PC-9 (cell line): ENCODE measurements around the gene GSG1L2. TPM values are rescaled to one million over a fixed set of nuclear protein-coding genes. Genes with fewer than 3 reads are reported as not detected.
A peak's percentile ranks its signal among the peaks of the same experiment; 100 is the strongest.

Experiments
- BruUV-seq: library from RNA; stranded (reverse); fragments of 400-500 nt; replicated peaks from 2 replicates; lab custom pipeline; 2021; lab: Mats Ljungman, UMichigan
- CTCF ChIA-PET: fragments of 300-600 bp; sonication (Branson Sonifier 250); formaldehyde crosslinking; loops from one replicate; lab custom pipeline; 2022; ENCODE audit warnings: antibody characterized with exemption; lab: Charles Lee
- POLR2A ChIA-PET: fragments of 300-600 bp; sonication (Branson Sonifier 250); formaldehyde crosslinking; loops from one replicate; lab custom pipeline; 2022; ENCODE audit warnings: antibody characterized with exemption; ENCODE audit not compliant: unreplicated experiment; lab: Charles Lee
- DNase-seq, 2 experiments: peaks; one replicate each; pipeline versions ENCODE4 v3.0.0 to v3.0.0-alpha.2; 2015 to 2022; ENCODE audit warnings: mixed read lengths in 1 of 2
- H2AFZ ChIP-seq: fragments of 200-600 bp; sonication (generic); 2 replicates; pipeline ENCODE4 v1.8.1; 2017; ENCODE audit warnings: antibody characterized with exemption
- H3F3A ChIP-seq: fragments of 200-600 bp; sonication (generic); 2 replicates; pipeline ENCODE4 v1.8.1; 2017; ENCODE audit warnings: antibody characterized with exemption, mild to moderate bottlenecking, low read depth; ENCODE audit not compliant: insufficient read depth
- H3K27ac ChIP-seq: fragments of 200-600 bp; sonication (generic); 2 replicates; pipeline ENCODE4 v1.6.1; 2016; ENCODE audit warnings: mixed run types
- H3K27me3 ChIP-seq: fragments of 200-600 bp; sonication (generic); 2 replicates; pipeline ENCODE4 v1.6.1; 2016; ENCODE audit warnings: low read depth, mixed run types; ENCODE audit not compliant: insufficient read depth
- H3K36me3 ChIP-seq: fragments of 200-600 bp; sonication (generic); 2 replicates; pipeline ENCODE4 v1.6.1; 2016; ENCODE audit warnings: low read depth, mixed run types
- H3K4me1 ChIP-seq: fragments of 200-600 bp; sonication (generic); replicated peaks from 2 replicates; pipeline ENCODE4 v1.6.1; 2016; ENCODE audit warnings: mixed run types; ENCODE audit not compliant: insufficient read depth
- H3K4me2 ChIP-seq: fragments of 200-600 bp; sonication (generic); 2 replicates; pipeline ENCODE4 v1.6.1; 2017; ENCODE audit warnings: mixed run types
- H3K4me3 ChIP-seq: fragments of 200-600 bp; sonication (generic); 2 replicates; pipeline ENCODE4 v1.6.1; 2016; ENCODE audit warnings: mixed run types
- H3K79me2 ChIP-seq: fragments of 200-600 bp; sonication (generic); 2 replicates; pipeline ENCODE4 v1.6.1; 2017; ENCODE audit warnings: low read depth, mixed run types
- H3K9me2 ChIP-seq: fragments of 200-600 bp; sonication (generic); 2 replicates; pipeline ENCODE4 v1.8.1; 2017; ENCODE audit warnings: mild to moderate bottlenecking; ENCODE audit not compliant: insufficient read depth
- H3K9me3 ChIP-seq: fragments of 200-600 bp; sonication (generic); 2 replicates; pipeline ENCODE4 v1.8.1; 2016; ENCODE audit warnings: low read depth; ENCODE audit not compliant: insufficient read depth
- H4K20me1 ChIP-seq: fragments of 200-600 bp; sonication (generic); 2 replicates; pipeline ENCODE4 v1.8.1; 2017; ENCODE audit not compliant: insufficient read depth
- CTCF ChIP-seq: fragments of 200-600 bp; sonication (generic); conservative IDR thresholded peaks from 2 replicates; pipeline ENCODE4 v1.6.1; 2017; ENCODE audit warnings: mixed run types, antibody characterized with exemption, mild to moderate bottlenecking, moderate library complexity
- EZH2 ChIP-seq: fragments of 200-600 bp; sonication (generic); IDR thresholded peaks from 2 replicates; pipeline ENCODE4 v1.8.0; 2017; ENCODE audit warnings: antibody characterized with exemption, low read depth
- intact Hi-C: fragments of 100-400 bp; cut with micrococcal nuclease; formaldehyde crosslinking; loops from one replicate; pipeline ENCODE4 v1.10.0; 2022; ENCODE audit not compliant: unreplicated experiment
- total RNA-seq: library from RNA; stranded (reverse); gene quantifications from 2 replicates; pipeline ENCODE4 v1.2.3, GENCODE V29; 2021

Gene GSG1L2
- total RNA-seq, 1 experiment from 2014 or later, result not detected

GRCh38 chr17:9806699-9807098 is 15.2 kb downstream of the GSG1L2 start:
- intact Hi-C loops, result no loop called here

GRCh38 chr17:9805769-9806168 is 16.1 kb downstream of the GSG1L2 start:
- H3K79me2 ChIP-seq, result no peaks in the 10 kb centered on the region
- intact Hi-C loops, result no loop called here
- TF ChIP-seq CTCF (no peak), EZH2 (no peak)
- peaks cover 24% of the 10 kb centered on the region for H3K4me1 ChIP-seq
- H3K27me3 ChIP-seq, result no peaks in the 10 kb centered on the region
- POLR2A ChIA-PET, result no interaction called here
- peaks cover 22% of the 10 kb centered on the region for H3F3A ChIP-seq
- H3K36me3 ChIP-seq, result no peaks in the 10 kb centered on the region
- H3K9me3 ChIP-seq, result no peaks in the 10 kb centered on the region; the same call in 1 of the 2 replicates
- H4K20me1 ChIP-seq, result no peaks in the 10 kb centered on the region
- BruUV-seq, result no TSS peak
- no peaks in the 10 kb centered on the region for H3K9me2 ChIP-seq
- H2AFZ ChIP-seq, result no peak overlapping the region
- H3K4me2 ChIP-seq, result no peak overlapping the region
- CTCF ChIA-PET, result no interaction called here
- H3K4me3 ChIP-seq, result no peak overlapping the region
- H3K27ac ChIP-seq, result no peak overlapping the region
- DNase-seq, result no peak

More at GRCh38 chr17:9806699-9807098, 15.2 kb downstream of the GSG1L2 start:
- CTCF ChIA-PET, result no interaction called here
- H3K27me3 ChIP-seq, result no peaks in the 10 kb centered on the region
- H3K4me3 ChIP-seq, result no peak overlapping the region
- TF ChIP-seq CTCF, result no peak
- TF ChIP-seq EZH2, result no peak
- H3K36me3 ChIP-seq, result no peaks in the 10 kb centered on the region
- no peak overlapping the region for H3K4me2 ChIP-seq
- H3K79me2 ChIP-seq, result no peaks in the 10 kb centered on the region
- H3K27ac ChIP-seq, result no peak overlapping the region
- POLR2A ChIA-PET, result no interaction called here
- no peaks in the 10 kb centered on the region for H3K9me2 ChIP-seq
- peaks cover 18% of the 10 kb centered on the region for H3K4me1 ChIP-seq
- no peak overlapping the region for H2AFZ ChIP-seq
- H3K9me3 ChIP-seq, result no peaks in the 10 kb centered on the region; the same call in 1 of the 2 replicates
- H4K20me1 ChIP-seq, result no peaks in the 10 kb centered on the region
- no TSS peak for BruUV-seq
- DNase-seq, result no peak
- H3F3A ChIP-seq, result peaks cover 16% of the 10 kb centered on the region

- Histone ChIP-seq H3K4me3 (peak overlapping the region; percentile 46; the same call in 1 of the 2 replicates), H2AFZ (peak overlapping the region; percentile 79; the same call in 1 of the 2 replicates), H3K27ac (peak overlapping the region; percentile 97), H3F3A (peaks cover 22% of the 10 kb centered on the region), H3K9me3 (no peaks in the 10 kb centered on the region; the same call in 1 of the 2 replicates), H3K27me3 (no peaks in the 10 kb centered on the region), H3K36me3 (no peaks in the 10 kb centered on the region), H3K9me2 (no peaks in the 10 kb centered on the region), H3K4me2 (peak overlapping the region; percentile 84), H3K79me2 (no peaks in the 10 kb centered on the region), H4K20me1 (no peaks in the 10 kb centered on the region), H3K4me1 (peaks cover 24% of the 10 kb centered on the region)
- ChIA-PET POLR2A (interaction anchor here (0.5 to 1.2 kb wide), 7 partner anchors 9 to 1508 kb away, joined by 3 to 16 read pairs (median 7); partner anchors contain the start of gene SLC25A35), CTCF (interaction anchor here (1.0 to 1.8 kb wide), 4 partner anchors 14 to 73 kb away, joined by 3 to 7 read pairs (median 6); no protein-coding TSS in a partner anchor)
- no peak for DNase-seq
- intact Hi-C loops, result loop anchor here (1.0 to 2.0 kb wide), 5 partner anchors 34 to 158 kb away; partner anchors contain the start of gene USP43
- no peak for TF ChIP-seq CTCF
- no peak for TF ChIP-seq EZH2
- BruUV-seq, result TSS peak; percentile 92
Observed at GRCh38 chr17:9802697-9803096, 19.2 kb downstream of the GSG1L2 start.
